Measurements from ENCODE around the gene FEZF1.

FEZF1 gene

GRCh38 chr7:122307228-122307621, 2.7 kb upstream of the FEZF1 start:
- no peak for TF ChIP-seq CTCF (IDR thresholded peaks at IDR 0.05; ENCODE audit: borderline replicate concordance, insufficient read depth, low read depth, low read length)
- H3K4me3 ChIP-seq (ENCODE audit: low read depth, low read length), result no peak overlapping the region

- no peak overlapping the region for H3K4me3 ChIP-seq (ENCODE audit: low read depth, low read length)
- TF ChIP-seq CTCF (IDR thresholded peaks at IDR 0.05; ENCODE audit: borderline replicate concordance, insufficient read depth, low read depth, low read length), result no peak
Measured at GRCh38 chr7:122306320-122307227, 2.0 kb upstream of the FEZF1 start.

- no peak overlapping the region for H3K4me3 ChIP-seq (ENCODE audit: low read depth, low read length)
- TF ChIP-seq CTCF (IDR thresholded peaks at IDR 0.05; ENCODE audit: borderline replicate concordance, insufficient read depth, low read depth, low read length), result no peak
Measured at GRCh38 chr7:122305475-122306319, 1.1 kb upstream of the FEZF1 start.

- TF ChIP-seq CTCF (IDR thresholded peaks at IDR 0.05; ENCODE audit: borderline replicate concordance, insufficient read depth, low read depth, low read length), result no peak
Measured at GRCh38 chr7:122304996-122305421, 459 bp upstream of the FEZF1 start.

GRCh38 chr7:122303531-122304318, 825 bp downstream of the FEZF1 start:
- TF ChIP-seq CTCF (IDR thresholded peaks at IDR 0.05; ENCODE audit: borderline replicate concordance, insufficient read depth, low read depth, low read length), result no peak

More at GRCh38 chr7:122304996-122305421, 459 bp upstream of the FEZF1 start:
- no peak overlapping the region for H3K4me3 ChIP-seq (ENCODE audit: low read depth, low read length)

GRCh38 chr7:122302761-122303530, 1.6 kb downstream of the FEZF1 start:
- no peak overlapping the region for H3K4me3 ChIP-seq (ENCODE audit: low read depth, low read length)
- TF ChIP-seq CTCF (IDR thresholded peaks at IDR 0.05; ENCODE audit: borderline replicate concordance, insufficient read depth, low read depth, low read length), result no peak

More at GRCh38 chr7:122303531-122304318, 825 bp downstream of the FEZF1 start:
- no peak overlapping the region for H3K4me3 ChIP-seq (ENCODE audit: low read depth, low read length)

Measured in GM12875 (cell line).